ENCODE data around the gene PLAC8L1. TPM values are rescaled to one million over a fixed set of nuclear protein-coding genes. Genes with fewer than 3 reads are reported as not detected.
A peak's percentile ranks its signal among the peaks of the same experiment; 100 is the strongest.

Gene PLAC8L1
- total RNA-seq, 1 experiment from 2014 or later, result 0.52 TPM

DNA sequence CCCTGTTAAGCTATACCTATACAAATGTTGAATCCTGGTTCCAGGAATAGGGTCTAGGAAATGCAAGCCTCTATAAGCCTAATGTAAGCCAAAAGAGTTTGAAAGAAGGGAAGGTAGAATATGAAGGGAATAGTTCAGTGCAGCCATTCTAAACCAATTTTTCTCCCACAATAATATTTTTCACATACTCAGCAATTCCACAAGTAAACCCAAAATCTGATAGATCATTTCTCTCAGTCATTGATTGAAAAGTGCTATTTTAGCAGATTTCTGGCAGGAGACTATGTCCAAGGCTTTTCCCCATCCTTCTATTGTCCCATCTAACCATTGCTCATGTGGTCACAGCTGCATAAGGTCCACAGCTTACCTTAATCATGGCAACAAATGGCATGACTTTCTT is 20.7 kb upstream of the PLAC8L1 start:
- Histone ChIP-seq H2BK20ac (ENCODE audit: low read depth, low read length, poor library complexity, severe bottlenecking) (no peak overlapping the region), H3K27ac (ENCODE audit: insufficient read length, low read depth, low read length) (no peak overlapping the region), H3K27me3 (ENCODE audit: insufficient read depth, low read length) (no peaks in the 10 kb centered on the region), H3K9ac (ENCODE audit: extremely low read depth, insufficient read length, low read length) (no peak overlapping the region), H3K14ac (ENCODE audit: insufficient read depth, low read length) (no peak overlapping the region), H2BK12ac (ENCODE audit: insufficient read length, low read depth, low read length) (no peak overlapping the region), H3K79me2 (ENCODE audit: insufficient read depth, low read length) (no peaks in the 10 kb centered on the region), H4K5ac (ENCODE audit: insufficient read length, low read depth, low read length) (peak overlapping the region; percentile 17), H3K79me1 (ENCODE audit: insufficient read depth, low read depth, low read length, poor library complexity, severe bottlenecking) (no peaks in the 10 kb centered on the region), H2BK15ac (ENCODE audit: low read depth, low read length) (no peak overlapping the region), H3K4me1 (ENCODE audit: insufficient read depth, low read length) (no peaks in the 10 kb centered on the region), H3K18ac (ENCODE audit: insufficient read length, low read depth, low read length) (no peak overlapping the region), H2AFZ (ENCODE audit: low read length) (no peak overlapping the region), H3K23ac (ENCODE audit: insufficient read length, low read depth, low read length) (no peak overlapping the region), H4K91ac (ENCODE audit: insufficient read length, low read depth, low read length) (no peak overlapping the region), H2AK5ac (ENCODE audit: insufficient read length, low read length) (no peak overlapping the region), H3K4me2 (ENCODE audit: insufficient read depth, insufficient read length, low read length) (no peak overlapping the region), H3K56ac (ENCODE audit: insufficient read length, low read depth, low read length) (no peak overlapping the region), H2BK120ac (ENCODE audit: low read depth, low read length, poor library complexity, severe bottlenecking) (no peak overlapping the region), H4K8ac (replicated peaks; ENCODE audit: insufficient read length, low read depth, low read length) (no peak overlapping the region), H3K23me2 (ENCODE audit: insufficient read length, low read depth, low read length, poor library complexity, severe bottlenecking) (no peaks in the 10 kb centered on the region), H4K20me1 (ENCODE audit: control insufficient read depth, insufficient read depth, insufficient read length) (no peaks in the 10 kb centered on the region), H2BK5ac (ENCODE audit: insufficient read length, low read length) (no peak overlapping the region), H3K9me3 (ENCODE audit: control insufficient read depth, low read depth, low read length) (no peaks in the 10 kb centered on the region), H3K4ac (ENCODE audit: low read depth, low read length) (no peak overlapping the region), H3T11ph (ENCODE audit: low read length) (no peak overlapping the region)
- Mint-ChIP-seq H3K36me3 (ENCODE audit: insufficient read depth in 1 of 3, low read depth in 3 of 3) (peaks cover 50 to 97% (median 90%) of the 10 kb centered on the region in 3 experiments; a peak in 6 of 7 replicates), H3K4me1 (no peaks in the 10 kb centered on the region), H3K27me3 (ENCODE audit: low read depth) (no peaks in the 10 kb centered on the region), H3K4me3 (no peak overlapping the region), H3K27ac (no peak overlapping the region), H3K9me3 (no peaks in the 10 kb centered on the region)
- no peak for DNase-seq
- no peak for TF ChIP-seq CTCF (conservative IDR thresholded peaks at IDR 0.05)
